NB4 (cell line): ENCODE data around the gene TSNAXIP1.

Experiments used
- DNase-seq: peaks from one replicate; pipeline ENCODE4 v3.0.0; 2010; ENCODE audit warnings: low read depth
- H3K4me3 ChIP-seq: one replicate; pipeline ENCODE4 v1.5.1; 2011; ENCODE audit warnings: mild to moderate bottlenecking, low read depth, low read length, moderate library complexity
- CTCF ChIP-seq: IDR thresholded peaks from one replicate; pipeline ENCODE4 v1.5.1; 2012; ENCODE audit warnings: low read depth, low read length
- MYC ChIP-seq: IDR thresholded peaks from 2 replicates; pipeline ENCODE4 v1.6.1; 2011; ENCODE audit warnings: low read depth, low read length
- POLR2A ChIP-seq: IDR thresholded peaks from 2 replicates; pipeline ENCODE4 v1.6.1; 2011; ENCODE audit warnings: mild to moderate bottlenecking; ENCODE audit not compliant: insufficient read length; ENCODE audit errors: extremely low read depth
- TF ChIP-seq, protein P1 (sequence below): IDR thresholded peaks from 2 replicates; pipeline ENCODE4 v1.6.1; 2011; ENCODE audit warnings: low read depth, low read length

TSNAXIP1 gene, protein sequence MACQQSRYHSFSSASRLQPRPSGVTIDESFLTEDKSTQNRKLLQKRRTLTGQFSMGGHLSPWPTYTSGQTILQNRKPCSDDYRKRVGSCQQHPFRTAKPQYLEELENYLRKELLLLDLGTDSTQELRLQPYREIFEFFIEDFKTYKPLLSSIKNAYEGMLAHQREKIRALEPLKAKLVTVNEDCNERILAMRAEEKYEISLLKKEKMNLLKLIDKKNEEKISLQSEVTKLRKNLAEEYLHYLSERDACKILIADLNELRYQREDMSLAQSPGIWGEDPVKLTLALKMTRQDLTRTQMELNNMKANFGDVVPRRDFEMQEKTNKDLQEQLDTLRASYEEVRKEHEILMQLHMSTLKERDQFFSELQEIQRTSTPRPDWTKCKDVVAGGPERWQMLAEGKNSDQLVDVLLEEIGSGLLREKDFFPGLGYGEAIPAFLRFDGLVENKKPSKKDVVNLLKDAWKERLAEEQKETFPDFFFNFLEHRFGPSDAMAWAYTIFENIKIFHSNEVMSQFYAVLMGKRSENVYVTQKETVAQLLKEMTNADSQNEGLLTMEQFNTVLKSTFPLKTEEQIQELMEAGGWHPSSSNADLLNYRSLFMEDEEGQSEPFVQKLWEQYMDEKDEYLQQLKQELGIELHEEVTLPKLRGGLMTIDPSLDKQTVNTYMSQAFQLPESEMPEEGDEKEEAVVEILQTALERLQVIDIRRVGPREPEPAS

GRCh38 chr16:67806428-67807147, at the start of gene TSNAXIP1, which contains the start of gene RANBP10:
Gene TSNAXIP1, plus strand, starts transcription at chr16:67806889. Its CDS starts 261 bp downstream, at chr16:67807150.
Gene RANBP10, minus strand, starts transcription at chr16:67806560. Its CDS starts 24 bp downstream, at chr16:67806536.
- TF ChIP-seq MYC (peak; percentile 91), POLR2A (peak; percentile 82), CTCF (no peak)
- TF ChIP-seq, protein P1, sequence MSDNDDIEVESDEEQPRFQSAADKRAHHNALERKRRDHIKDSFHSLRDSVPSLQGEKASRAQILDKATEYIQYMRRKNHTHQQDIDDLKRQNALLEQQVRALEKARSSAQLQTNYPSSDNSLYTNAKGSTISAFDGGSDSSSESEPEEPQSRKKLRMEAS = no peak; the same call in 1 of the 2 replicates
- peak within 1 kb of the TSS; percentile 98 for H3K4me3 ChIP-seq
- DNase-seq = peak; percentile 100

DNA sequence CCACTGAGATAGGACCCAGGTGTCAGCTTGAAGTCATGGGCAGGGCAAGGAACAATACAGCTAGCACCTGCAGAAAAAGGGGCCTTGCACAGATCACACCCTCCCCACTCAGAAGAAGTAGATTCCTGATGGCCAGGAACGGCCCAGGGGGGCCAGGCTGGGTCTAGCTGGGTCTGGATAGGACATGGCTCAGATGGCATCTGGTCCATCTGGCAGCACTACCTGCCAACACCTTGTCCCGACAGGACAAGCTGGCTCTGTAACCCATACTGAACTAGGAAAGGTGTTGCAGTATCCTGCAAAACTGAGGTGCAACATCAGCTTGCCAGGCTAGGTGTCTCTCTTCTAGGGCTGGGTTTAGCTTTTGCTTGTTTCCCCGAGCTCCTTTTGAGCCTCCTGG, 48.7 kb upstream of the TSNAXIP1 start:
- no peak overlapping the region for H3K4me3 ChIP-seq
- TF ChIP-seq POLR2A (no peak), MYC (no peak), CTCF (no peak)
- TF ChIP-seq, protein P1 = no peak
- DNase-seq = no peak

- H3K4me3 ChIP-seq = no peak overlapping the region
- DNase-seq = no peak
- TF ChIP-seq MYC (no peak), CTCF (no peak), POLR2A (no peak)
- TF ChIP-seq, protein P1 = no peak
These were observed 47.7 kb upstream of the TSNAXIP1 start for GRCh38 chr16:67758966-67759365.

GRCh38 chr16:67760206-67760955, 46.3 kb upstream of the TSNAXIP1 start:
- no peak overlapping the region for H3K4me3 ChIP-seq
- no peak for TF ChIP-seq CTCF
- TF ChIP-seq POLR2A = no peak
- TF ChIP-seq, protein P1 = no peak
- TF ChIP-seq MYC = no peak
- peak; percentile 25 for DNase-seq

- TF ChIP-seq, protein P1 = no peak
- TF ChIP-seq CTCF (no peak), POLR2A (no peak), MYC (no peak)
- DNase-seq = no peak
- H3K4me3 ChIP-seq = no peak overlapping the region
These were observed 45.8 kb upstream of the TSNAXIP1 start for GRCh38 chr16:67760956-67761230.
